Measurements from ENCODE around the gene DNA2. TPM values are rescaled to one million over a fixed set of nuclear protein-coding genes. Genes with fewer than 3 reads are reported as not detected.
"Not testable (repeated sequence)": the region's sequence is repeated elsewhere in the genome, so short reads cannot be mapped to it uniquely, and the experiment has no call there.

The DNA2 gene
- total RNA-seq (2022): 2.6 and 6.9 TPM in 2 replicates
- percentile 47 among the genes with signal in this experiment for Bru-seq, nascent RNA
- BruChase-seq, experiment 1, labeled RNA remaining after a 6-hour chase: percentile 70 among the genes with signal in this experiment
- percentile 67 among the genes with signal in this experiment for BruChase-seq, experiment 2, labeled RNA remaining after a 2-hour chase
- long read RNA-seq, partial matches to known transcripts: 3 of 7 reads
- long read RNA-seq, other reads (novel, unspliced or antisense): 4 of 7 reads

- Mint-ChIP-seq H3K27ac (ENCODE audit: low read depth, unreplicated experiment) (peak within 1 kb of the TSS; percentile 67), H3K36me3 (ENCODE audit: insufficient read depth, unreplicated experiment) (peaks cover 14% of the 10 kb centered on the region), H3K4me1 (ENCODE audit: insufficient read depth, unreplicated experiment) (peaks cover 9% of the 10 kb centered on the region), H3K9me3 (ENCODE audit: unreplicated experiment) (no peaks in the 10 kb centered on the region), H3K4me3 (ENCODE audit: unreplicated experiment) (peak within 1 kb of the TSS; percentile 91), H3K27me3 (ENCODE audit: insufficient read depth, unreplicated experiment) (no peaks in the 10 kb centered on the region)
- CTCF ChIA-PET: interaction anchor here (0.7 kb wide), 1 partner anchor 28 kb away, joined by 3 read pairs; no protein-coding TSS in a partner anchor
- TF ChIP-seq CTCF (IDR thresholded peaks at IDR 0.05; ENCODE audit: unreplicated experiment): no peak
- intact Hi-C loops (cut with micrococcal nuclease): loop anchor here (2.0 kb wide), 2 partner anchors 249 to 425 kb away; partner anchors contain the start of gene CCAR1
- POLR2A ChIA-PET: interaction anchor here (0.6 to 1.9 kb wide), 5 partner anchors 9 to 250 kb away, joined by 3 to 4 read pairs (median 3); partner anchors contain the start of genes RUFY2 and SLC25A16
- DNase-seq (ENCODE audit: unreplicated experiment): peak; percentile 70
- no TSS peak for BruUV-seq (replicated peaks)
Measured at GRCh38 chr10:68471586-68472408, at the start of gene DNA2. Gene DNA2 (minus strand): TSS chr10:68471973. CDS start chr10:68471864, 109 bp downstream.

GRCh38 chr10:68518609-68519008 lies 46.8 kb upstream of the DNA2 start:
- DNase-seq (ENCODE audit: unreplicated experiment); H3K9me3 Mint-ChIP-seq (ENCODE audit: unreplicated experiment); BruUV-seq (replicated peaks); H3K27me3 Mint-ChIP-seq (ENCODE audit: insufficient read depth, unreplicated experiment); H3K4me3 Mint-ChIP-seq (ENCODE audit: unreplicated experiment); POLR2A ChIA-PET; H3K4me1 Mint-ChIP-seq (ENCODE audit: insufficient read depth, unreplicated experiment); intact Hi-C loops (cut with micrococcal nuclease); H3K27ac Mint-ChIP-seq (ENCODE audit: low read depth, unreplicated experiment): not testable (repeated sequence)
- peaks cover 21% of the 10 kb centered on the region for H3K36me3 Mint-ChIP-seq (ENCODE audit: insufficient read depth, unreplicated experiment)
- CTCF ChIA-PET: interaction anchor here (0.8 kb wide), 1 partner anchor 14 kb away, joined by 3 read pairs; no protein-coding TSS in a partner anchor

GRCh38 chr10:68517188-68517587 lies 45.4 kb upstream of the DNA2 start:
- Mint-ChIP-seq H3K4me3 (ENCODE audit: unreplicated experiment) (no peak overlapping the region), H3K9me3 (ENCODE audit: unreplicated experiment) (no peaks in the 10 kb centered on the region), H3K27me3 (ENCODE audit: insufficient read depth, unreplicated experiment) (no peaks in the 10 kb centered on the region), H3K36me3 (ENCODE audit: insufficient read depth, unreplicated experiment) (peaks cover 24% of the 10 kb centered on the region), H3K27ac (ENCODE audit: low read depth, unreplicated experiment) (no peak overlapping the region), H3K4me1 (ENCODE audit: insufficient read depth, unreplicated experiment) (peaks cover 4% of the 10 kb centered on the region)
- CTCF ChIA-PET: no interaction called here
- intact Hi-C loops (cut with micrococcal nuclease): no loop called here
- no peak for DNase-seq (ENCODE audit: unreplicated experiment)
- TF ChIP-seq CTCF (IDR thresholded peaks at IDR 0.05; ENCODE audit: unreplicated experiment): no peak
- no TSS peak for BruUV-seq (replicated peaks)
- POLR2A ChIA-PET: interaction anchor here (1.3 to 1.6 kb wide), 2 partner anchors 10 to 204 kb away, joined by 3 to 5 read pairs; partner anchors contain the start of genes CCAR1 and SLC25A16

GRCh38 chr10:68516766-68517165 lies 45.0 kb upstream of the DNA2 start:
- TF ChIP-seq CTCF (IDR thresholded peaks at IDR 0.05; ENCODE audit: unreplicated experiment): no peak
- H3K4me1 Mint-ChIP-seq (ENCODE audit: insufficient read depth, unreplicated experiment): peaks cover 4% of the 10 kb centered on the region
- no peak for DNase-seq (ENCODE audit: unreplicated experiment)
- intact Hi-C loops (cut with micrococcal nuclease): no loop called here
- H3K27me3 Mint-ChIP-seq (ENCODE audit: insufficient read depth, unreplicated experiment): no peaks in the 10 kb centered on the region
- no TSS peak for BruUV-seq (replicated peaks)
- ChIA-PET POLR2A (interaction anchor here (0.7 to 1.6 kb wide), 3 partner anchors 10 to 435 kb away, joined by 3 to 5 read pairs (median 5); partner anchors contain the start of genes CCAR1 and SLC25A16), CTCF (no interaction called here)
- peaks cover 27% of the 10 kb centered on the region for H3K36me3 Mint-ChIP-seq (ENCODE audit: insufficient read depth, unreplicated experiment)
- no peak overlapping the region for H3K4me3 Mint-ChIP-seq (ENCODE audit: unreplicated experiment)
- H3K27ac Mint-ChIP-seq (ENCODE audit: low read depth, unreplicated experiment): no peak overlapping the region
- no peaks in the 10 kb centered on the region for H3K9me3 Mint-ChIP-seq (ENCODE audit: unreplicated experiment)

- H3K36me3 Mint-ChIP-seq (ENCODE audit: insufficient read depth, unreplicated experiment): peaks cover 27% of the 10 kb centered on the region
- DNase-seq (ENCODE audit: unreplicated experiment); H3K27me3 Mint-ChIP-seq (ENCODE audit: insufficient read depth, unreplicated experiment); H3K4me3 Mint-ChIP-seq (ENCODE audit: unreplicated experiment); CTCF ChIA-PET; H3K9me3 Mint-ChIP-seq (ENCODE audit: unreplicated experiment); H3K4me1 Mint-ChIP-seq (ENCODE audit: insufficient read depth, unreplicated experiment); BruUV-seq (replicated peaks); intact Hi-C loops (cut with micrococcal nuclease): not testable (repeated sequence)
- POLR2A ChIA-PET: interaction anchor here (0.7 to 1.6 kb wide), 3 partner anchors 11 to 436 kb away, joined by 3 to 5 read pairs (median 5); partner anchors contain the start of genes CCAR1 and SLC25A16
- H3K27ac Mint-ChIP-seq (ENCODE audit: low read depth, unreplicated experiment): peak overlapping the region; percentile 67
Measured at GRCh38 chr10:68516216-68516615, 44.4 kb upstream of the DNA2 start.

All from MCF 10A (cell line).